Measurements from ENCODE around the gene ZBTB16. TPM values are rescaled to one million over a fixed set of nuclear protein-coding genes. Genes with fewer than 3 reads are reported as not detected.

Gene ZBTB16
- polyA plus RNA-seq, 3 donors, result 4.1 to 12.3 (median 8.3) TPM

DNA sequence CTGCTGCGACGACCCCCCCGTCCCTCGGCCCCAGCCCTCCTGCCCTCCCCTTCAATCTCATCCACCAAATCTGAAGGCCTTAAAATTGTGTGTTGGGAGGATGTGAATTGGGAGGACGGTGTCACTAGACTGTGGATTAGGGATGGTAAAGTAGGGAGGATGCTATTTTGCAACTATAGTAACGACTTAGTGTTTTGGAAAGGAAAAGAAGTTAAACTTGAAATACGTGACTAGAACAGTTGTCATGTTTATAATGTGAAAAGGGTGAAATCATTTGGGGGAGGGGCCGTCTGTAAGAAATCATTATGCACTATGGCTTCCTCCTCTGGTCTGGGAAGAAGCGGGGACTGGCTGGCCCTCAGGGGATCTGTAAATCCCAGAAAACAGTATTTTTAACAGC, 193.3 kb downstream of the ZBTB16 start:
- no peak for TF ChIP-seq CTCF (IDR thresholded peaks at IDR 0.05)
- no peaks in the 10 kb centered on the region for H3K4me1 Mint-ChIP-seq
- no peaks in the 10 kb centered on the region for H3K9me3 ChIP-seq (replicated peaks in 1 of 2; ENCODE audit: control insufficient read depth in 1 of 2, insufficient read depth in 1 of 2, low read length in 2 of 2)

DNA sequence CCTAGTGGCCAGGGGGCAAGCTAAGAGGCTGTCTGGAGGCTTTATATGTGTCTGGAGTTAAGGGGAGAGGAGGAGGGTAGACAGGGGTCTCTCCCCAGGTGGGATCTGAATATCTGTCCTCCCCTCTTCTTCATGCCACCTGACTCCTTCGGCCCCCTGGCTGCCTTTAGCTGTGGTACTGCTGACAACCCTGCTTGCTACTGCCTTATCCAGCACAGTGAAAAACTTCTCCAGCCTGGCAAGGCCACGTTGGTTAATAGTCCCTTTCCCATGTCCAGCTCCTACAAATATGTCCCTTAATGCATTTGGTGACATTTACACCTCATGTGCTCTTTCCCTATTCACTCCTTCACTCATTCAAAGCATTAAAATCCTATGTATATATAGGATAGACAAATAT, 194.3 kb downstream of the ZBTB16 start:
- intact Hi-C loops (cut with micrococcal nuclease), result no loop called here
- 100% methylated on average over 2 of the region's 2 CpGs for WGBS (ENCODE audit: insufficient coverage)
- no peak overlapping the region for H3K27ac Mint-ChIP-seq

More for the DNA sequence above, 193.3 kb downstream of the ZBTB16 start:
- no peak overlapping the region for H3K27ac ChIP-seq (ENCODE audit: low read depth in 1 of 2, low read length in 2 of 2)
- Mint-ChIP-seq H3K9me3 (peaks cover 0 to 1% (median 0%) of the 10 kb centered on the region in 7 donors), H3K27me3 (ENCODE audit: low read depth in 3 of 3) (peaks cover 0 to 2% (median 0%) of the 10 kb centered on the region in 3 donors), H3K4me3 (no peak overlapping the region), H3K36me3 (peaks cover 17 to 21% of the 10 kb centered on the region in 2 donors), H3K27ac (peak overlapping the region in 1 of 7 donors; percentile 51)
- H3K4me2 ChIP-seq (replicated peaks; ENCODE audit: extremely low read depth, low read length, poor library complexity, severe bottlenecking), result no peak overlapping the region
- H3K79me2 ChIP-seq (ENCODE audit: insufficient read depth, low read length), result no peaks in the 10 kb centered on the region
- no peak overlapping the region for H2AFZ ChIP-seq (ENCODE audit: insufficient read depth, low read depth, low read length, poor library complexity, severe bottlenecking)
- H4K20me1 ChIP-seq (ENCODE audit: insufficient read depth, low read length), result no peaks in the 10 kb centered on the region
- H3K27me3 ChIP-seq (ENCODE audit: control insufficient read depth in 2 of 2, insufficient read depth in 2 of 2, low read length in 2 of 2), result no peaks in the 10 kb centered on the region
- no peak overlapping the region for H3K4me3 ChIP-seq (replicated peaks in 1 of 3; ENCODE audit: low read depth in 2 of 3, low read length in 3 of 3)
- WGBS (ENCODE audit: insufficient coverage), result 78% methylated on average over 3 of the region's 9 CpGs
- H3K36me3 ChIP-seq (replicated peaks in 1 of 2; ENCODE audit: control insufficient read depth in 1 of 2, insufficient read depth in 2 of 2, low read length in 2 of 2), result peaks cover 0 to 6% of the 10 kb centered on the region in 2 donors
- intact Hi-C loops (cut with micrococcal nuclease), result no loop called here
- no peaks in the 10 kb centered on the region for H3K4me1 ChIP-seq (ENCODE audit: control insufficient read depth in 1 of 2, insufficient read depth in 2 of 2, low read length in 2 of 2)
- no peak for DNase-seq
- H3K9ac ChIP-seq (ENCODE audit: insufficient read depth, low read length, poor library complexity, severe bottlenecking), result no peak overlapping the region

More for the DNA sequence above, 194.3 kb downstream of the ZBTB16 start:
- H3K4me1 Mint-ChIP-seq, result peaks cover 6% of the 10 kb centered on the region
- DNase-seq, result no peak
- no peak overlapping the region for H3K4me3 Mint-ChIP-seq
- Histone ChIP-seq H3K27me3 (ENCODE audit: control insufficient read depth in 2 of 2, insufficient read depth in 2 of 2, low read length in 2 of 2) (no peaks in the 10 kb centered on the region), H2AFZ (ENCODE audit: insufficient read depth, low read depth, low read length, poor library complexity, severe bottlenecking) (no peak overlapping the region), H3K9me3 (replicated peaks in 1 of 2; ENCODE audit: control insufficient read depth in 1 of 2, insufficient read depth in 1 of 2, low read length in 2 of 2) (no peaks in the 10 kb centered on the region), H3K4me2 (replicated peaks; ENCODE audit: extremely low read depth, low read length, poor library complexity, severe bottlenecking) (no peak overlapping the region), H3K4me3 (replicated peaks in 1 of 3; ENCODE audit: low read depth in 2 of 3, low read length in 3 of 3) (no peak overlapping the region), H3K36me3 (replicated peaks in 1 of 2; ENCODE audit: control insufficient read depth in 1 of 2, insufficient read depth in 2 of 2, low read length in 2 of 2) (peaks cover 0 to 6% of the 10 kb centered on the region in 2 donors), H4K20me1 (ENCODE audit: insufficient read depth, low read length) (no peaks in the 10 kb centered on the region), H3K4me1 (ENCODE audit: control insufficient read depth in 1 of 2, insufficient read depth in 2 of 2, low read length in 2 of 2) (peaks cover 7% of the 10 kb centered on the region in 2 donors), H3K79me2 (ENCODE audit: insufficient read depth, low read length) (no peaks in the 10 kb centered on the region), H3K9ac (ENCODE audit: insufficient read depth, low read length, poor library complexity, severe bottlenecking) (no peak overlapping the region), H3K27ac (ENCODE audit: low read depth in 1 of 2, low read length in 2 of 2) (no peak overlapping the region)
- H3K27me3 Mint-ChIP-seq (ENCODE audit: low read depth in 3 of 3), result peaks cover 0 to 2% (median 0%) of the 10 kb centered on the region in 3 donors
- peaks cover 17% of the 10 kb centered on the region in 2 donors for H3K36me3 Mint-ChIP-seq
- peaks cover 0 to 1% (median 0%) of the 10 kb centered on the region in 7 donors for H3K9me3 Mint-ChIP-seq
- TF ChIP-seq CTCF (IDR thresholded peaks at IDR 0.05), result no peak
